Measurements from ENCODE around the gene CFAP61.

The CFAP61 gene

DNA sequence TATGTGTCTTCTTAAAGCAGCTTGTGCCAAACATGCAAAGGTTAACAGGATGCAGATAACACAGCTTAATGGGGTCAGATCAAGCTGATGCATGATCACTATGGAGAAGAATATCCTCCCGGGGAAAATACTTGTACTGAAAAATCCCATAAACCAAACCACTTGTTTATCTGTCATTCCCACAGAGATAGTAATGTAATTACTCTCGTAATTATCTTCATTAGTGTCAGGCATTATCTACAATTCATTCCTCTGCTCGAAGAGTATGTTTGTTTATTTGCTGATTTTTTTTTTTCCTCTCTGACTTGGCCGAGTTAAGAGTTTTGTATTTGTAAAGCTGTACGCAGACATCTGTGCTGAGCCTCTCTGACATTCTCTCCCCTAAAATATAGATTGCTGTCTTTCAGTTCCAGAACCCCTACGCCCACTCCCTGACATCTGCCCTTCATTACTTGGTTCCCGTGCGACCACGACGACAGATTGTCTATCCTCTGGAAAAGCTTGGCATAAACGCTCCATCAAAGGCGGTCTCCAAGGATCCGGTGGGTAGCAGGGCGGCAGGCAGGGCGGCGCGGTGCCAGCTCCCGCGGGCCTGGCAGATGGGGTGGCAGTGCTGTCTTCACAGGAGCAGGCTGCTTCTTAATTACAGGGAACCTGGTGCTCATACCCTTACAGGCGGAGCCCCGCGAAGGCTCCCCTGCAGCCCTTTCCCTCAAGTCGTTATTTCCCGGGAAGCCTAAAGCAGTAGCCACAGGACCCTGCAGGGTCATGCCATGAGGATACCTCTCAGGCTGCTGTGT, 147.2 kb downstream of the CFAP61 start (continued):
- TF ChIP-seq, protein P1, sequence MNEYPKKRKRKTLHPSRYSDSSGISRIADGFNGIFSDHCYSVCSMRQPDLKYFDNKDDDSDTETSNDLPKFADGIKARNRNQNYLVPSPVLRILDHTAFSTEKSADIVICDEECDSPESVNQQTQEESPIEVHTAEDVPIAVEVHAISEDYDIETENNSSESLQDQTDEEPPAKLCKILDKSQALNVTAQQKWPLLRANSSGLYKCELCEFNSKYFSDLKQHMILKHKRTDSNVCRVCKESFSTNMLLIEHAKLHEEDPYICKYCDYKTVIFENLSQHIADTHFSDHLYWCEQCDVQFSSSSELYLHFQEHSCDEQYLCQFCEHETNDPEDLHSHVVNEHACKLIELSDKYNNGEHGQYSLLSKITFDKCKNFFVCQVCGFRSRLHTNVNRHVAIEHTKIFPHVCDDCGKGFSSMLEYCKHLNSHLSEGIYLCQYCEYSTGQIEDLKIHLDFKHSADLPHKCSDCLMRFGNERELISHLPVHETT (tag by site-specific recombination; IDR thresholded peaks at IDR 0.05): 0 out of 2 replicates have a peak, but pooled peaks have one; percentile 44
- TF ChIP-seq MZF1 (tag by site-specific recombination; IDR thresholded peaks at IDR 0.05; ENCODE audit: borderline replicate concordance): no peak
- no peak for TF ChIP-seq ZNF211 (tag by site-specific recombination; IDR thresholded peaks at IDR 0.05; ENCODE audit: low read depth)
- TF ChIP-seq ZNF335 (tag by site-specific recombination; conservative IDR thresholded peaks at IDR 0.05): peak; percentile 43
- no peak for TF ChIP-seq ZNF561 (tag by site-specific recombination; IDR thresholded peaks at IDR 0.05; ENCODE audit: borderline replicate concordance)
- TF ChIP-seq, protein P2, sequence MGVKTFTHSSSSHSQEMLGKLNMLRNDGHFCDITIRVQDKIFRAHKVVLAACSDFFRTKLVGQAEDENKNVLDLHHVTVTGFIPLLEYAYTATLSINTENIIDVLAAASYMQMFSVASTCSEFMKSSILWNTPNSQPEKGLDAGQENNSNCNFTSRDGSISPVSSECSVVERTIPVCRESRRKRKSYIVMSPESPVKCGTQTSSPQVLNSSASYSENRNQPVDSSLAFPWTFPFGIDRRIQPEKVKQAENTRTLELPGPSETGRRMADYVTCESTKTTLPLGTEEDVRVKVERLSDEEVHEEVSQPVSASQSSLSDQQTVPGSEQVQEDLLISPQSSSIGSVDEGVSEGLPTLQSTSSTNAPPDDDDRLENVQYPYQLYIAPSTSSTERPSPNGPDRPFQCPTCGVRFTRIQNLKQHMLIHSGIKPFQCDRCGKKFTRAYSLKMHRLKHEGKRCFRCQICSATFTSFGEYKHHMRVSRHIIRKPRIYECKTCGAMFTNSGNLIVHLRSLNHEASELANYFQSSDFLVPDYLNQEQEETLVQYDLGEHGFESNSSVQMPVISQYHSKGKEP (tag by site-specific recombination; IDR thresholded peaks at IDR 0.05): 0 out of 2 replicates have a peak, but pooled peaks have one; percentile 62
- peak; percentile 34; the same call in 1 of the 2 replicates for TF ChIP-seq BCL11A (tag by site-specific recombination; IDR thresholded peaks at IDR 0.05; ENCODE audit: low read depth)
- 0 out of 2 replicates have a peak, but pooled peaks have one; percentile 16 for TF ChIP-seq ZIC2 (tag by site-specific recombination; IDR thresholded peaks at IDR 0.05)
- TF ChIP-seq ZNF629 (tag by site-specific recombination; IDR thresholded peaks at IDR 0.05): peak; percentile 51
- peak; percentile 41; the same call in 1 of the 2 replicates for TF ChIP-seq OVOL3 (tag by site-specific recombination; IDR thresholded peaks at IDR 0.05)
- peak; percentile 83 for TF ChIP-seq IKZF3 (tag by site-specific recombination; IDR thresholded peaks at IDR 0.05)
- TF ChIP-seq YY1 (tag by site-specific recombination; IDR thresholded peaks at IDR 0.05): no peak
- TF ChIP-seq KLF1 (tag by site-specific recombination; IDR thresholded peaks at IDR 0.05): no peak
- TF ChIP-seq GLI2 (tag by site-specific recombination; IDR thresholded peaks at IDR 0.05; ENCODE audit: borderline replicate concordance, low read depth): peak; percentile 72; the same call in 1 of the 2 replicates
- TF ChIP-seq SP7 (tag by site-specific recombination; IDR thresholded peaks at IDR 0.05): peak; percentile 7; the same call in 1 of the 2 replicates
- TF ChIP-seq ZNF354C (tag by site-specific recombination; IDR thresholded peaks at IDR 0.05; ENCODE audit: borderline replicate concordance, low read depth): no peak
- TF ChIP-seq GLIS1 (tag by site-specific recombination; IDR thresholded peaks at IDR 0.05): peak; percentile 20; the same call in 1 of the 2 replicates
- no peak for TF ChIP-seq ZNF514 (tag by site-specific recombination; IDR thresholded peaks at IDR 0.05)
- TF ChIP-seq ZBTB21 (tag by site-specific recombination; IDR thresholded peaks at IDR 0.05): no peak
- TF ChIP-seq ZNF777 (tag by site-specific recombination; IDR thresholded peaks at IDR 0.05; ENCODE audit: borderline replicate concordance): no peak
- peak; percentile 13; the same call in 1 of the 2 replicates for TF ChIP-seq TRIM28 (IDR thresholded peaks at IDR 0.05; ENCODE audit: borderline replicate concordance, low read length)
- TF ChIP-seq ZNF121 (tag by site-specific recombination; IDR thresholded peaks at IDR 0.05): no peak
- no peak for TF ChIP-seq ZNF311 (tag by site-specific recombination; IDR thresholded peaks at IDR 0.05; ENCODE audit: borderline replicate concordance)
- 0 out of 2 replicates have a peak, but pooled peaks have one; percentile 67 for TF ChIP-seq ZBTB1 (tag by site-specific recombination; IDR thresholded peaks at IDR 0.05)
- no peak for TF ChIP-seq ZNF16 (tag by site-specific recombination; IDR thresholded peaks at IDR 0.05; ENCODE audit: low read depth)
- no peak for TF ChIP-seq RBAK (tag by site-specific recombination; IDR thresholded peaks at IDR 0.05)
- TF ChIP-seq, protein P3, sequence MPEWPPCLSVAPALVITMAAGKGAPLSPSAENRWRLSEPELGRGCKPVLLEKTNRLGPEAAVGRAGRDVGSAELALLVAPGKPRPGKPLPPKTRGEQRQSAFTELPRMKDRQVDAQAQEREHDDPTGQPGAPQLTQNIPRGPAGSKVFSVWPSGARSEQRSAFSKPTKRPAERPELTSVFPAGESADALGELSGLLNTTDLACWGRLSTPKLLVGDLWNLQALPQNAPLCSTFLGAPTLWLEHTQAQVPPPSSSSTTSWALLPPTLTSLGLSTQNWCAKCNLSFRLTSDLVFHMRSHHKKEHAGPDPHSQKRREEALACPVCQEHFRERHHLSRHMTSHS (tag by site-specific recombination; IDR thresholded peaks at IDR 0.05): 0 out of 2 replicates have a peak, but pooled peaks have one; percentile 49
- no peak for TF ChIP-seq ZNF501 (tag by site-specific recombination; IDR thresholded peaks at IDR 0.05)
- no peak for TF ChIP-seq ZNF792 (tag by site-specific recombination; IDR thresholded peaks at IDR 0.05)
- TF ChIP-seq, protein P4, sequence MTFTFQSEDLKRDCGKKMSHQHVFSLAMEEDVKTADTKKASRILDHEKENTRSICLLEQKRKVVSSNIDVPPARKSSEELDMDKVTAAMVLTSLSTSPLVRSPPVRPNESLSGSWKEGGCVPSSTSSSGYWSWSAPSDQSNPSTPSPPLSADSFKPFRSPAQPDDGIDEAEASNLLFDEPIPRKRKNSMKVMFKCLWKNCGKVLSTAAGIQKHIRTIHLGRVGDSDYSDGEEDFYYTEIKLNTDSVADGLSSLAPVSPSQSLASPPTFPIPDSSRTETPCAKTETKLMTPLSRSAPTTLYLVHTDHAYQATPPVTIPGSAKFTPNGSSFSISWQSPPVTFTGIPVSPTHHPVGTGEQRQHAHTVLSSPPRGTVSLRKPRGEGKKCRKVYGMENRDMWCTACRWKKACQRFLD (tag by site-specific recombination; IDR thresholded peaks at IDR 0.05): no peak
- TF ChIP-seq ZNF654 (tag by site-specific recombination; IDR thresholded peaks at IDR 0.05; ENCODE audit: low read depth): no peak; the same call in 1 of the 2 replicates
- no peak for TF ChIP-seq SETDB1 (IDR thresholded peaks at IDR 0.05; ENCODE audit: insufficient read length, low read length)
- TF ChIP-seq ZFP41 (tag by site-specific recombination; IDR thresholded peaks at IDR 0.05; ENCODE audit: borderline replicate concordance): no peak
- peak; percentile 86 for TF ChIP-seq ZNF843 (tag by site-specific recombination; IDR thresholded peaks at IDR 0.05)
- peak; percentile 64; the same call in 1 of the 2 replicates for TF ChIP-seq SCRT1 (tag by site-specific recombination; IDR thresholded peaks at IDR 0.05; ENCODE audit: borderline replicate concordance)
- TF ChIP-seq ZSCAN30 (tag by site-specific recombination; IDR thresholded peaks at IDR 0.05): peak; percentile 26; the same call in 1 of the 2 replicates
